Endothelial cell (in vitro differentiated cells): ENCODE results near the gene HDGFL2. TPM values are rescaled to one million over a fixed set of nuclear protein-coding genes. Genes with fewer than 3 reads are reported as not detected.
"Not testable (repeated sequence)": the region's sequence is repeated elsewhere in the genome, so short reads cannot be mapped to it uniquely, and the experiment has no call there.

ENCODE experiments used
- DNase-seq: peaks from one replicate; pipeline ENCODE4 v3.0.0; 2021; ENCODE audit warnings: low spot score
- H3K27ac Mint-ChIP-seq: one replicate; pipeline ENCODE4 v1.8.0; 2021; ENCODE audit warnings: mixed read lengths, inconsistent platforms; ENCODE audit not compliant: unreplicated experiment
- H3K27me3 Mint-ChIP-seq: one replicate; pipeline ENCODE4 v1.8.0; 2021; ENCODE audit warnings: mild to moderate bottlenecking, moderate library complexity, mixed read lengths, inconsistent platforms; ENCODE audit not compliant: unreplicated experiment
- H3K36me3 Mint-ChIP-seq: one replicate; pipeline ENCODE4 v1.8.0; 2021; ENCODE audit warnings: mild to moderate bottlenecking, low read depth, mixed read lengths, inconsistent platforms; ENCODE audit not compliant: unreplicated experiment
- H3K4me1 Mint-ChIP-seq: one replicate; pipeline ENCODE4 v1.8.0; 2021; ENCODE audit warnings: mild to moderate bottlenecking, mixed read lengths, inconsistent platforms; ENCODE audit not compliant: unreplicated experiment
- H3K4me3 Mint-ChIP-seq: one replicate; pipeline ENCODE4 v1.8.0; 2021; ENCODE audit warnings: mild to moderate bottlenecking, mixed read lengths, inconsistent platforms; ENCODE audit not compliant: unreplicated experiment
- H3K9me3 Mint-ChIP-seq: one replicate; pipeline ENCODE4 v1.8.0; 2021; ENCODE audit warnings: mixed read lengths, inconsistent platforms; ENCODE audit not compliant: unreplicated experiment
- total RNA-seq: library from RNA; stranded (reverse); fragmentation: NEBNext Ultra II Directional; extraction: Animal tissue kit (Norgen Biotek cat#: 25700); gene quantifications from one replicate; pipeline ENCODE4 v1.2.1, GENCODE V29; 2021; ENCODE audit not compliant: unreplicated experiment
- TF ChIP-seq, protein P1 (sequence below): fragments of 200-600 bp; sonication (generic); IDR thresholded peaks from one replicate; pipeline ENCODE4 v1.5.0; 2021; ENCODE audit warnings: antibody characterized with exemption; ENCODE audit not compliant: unreplicated experiment

HDGFL2 gene
- total RNA-seq, 1 donor from 2014 or later: 107 TPM

DNA sequence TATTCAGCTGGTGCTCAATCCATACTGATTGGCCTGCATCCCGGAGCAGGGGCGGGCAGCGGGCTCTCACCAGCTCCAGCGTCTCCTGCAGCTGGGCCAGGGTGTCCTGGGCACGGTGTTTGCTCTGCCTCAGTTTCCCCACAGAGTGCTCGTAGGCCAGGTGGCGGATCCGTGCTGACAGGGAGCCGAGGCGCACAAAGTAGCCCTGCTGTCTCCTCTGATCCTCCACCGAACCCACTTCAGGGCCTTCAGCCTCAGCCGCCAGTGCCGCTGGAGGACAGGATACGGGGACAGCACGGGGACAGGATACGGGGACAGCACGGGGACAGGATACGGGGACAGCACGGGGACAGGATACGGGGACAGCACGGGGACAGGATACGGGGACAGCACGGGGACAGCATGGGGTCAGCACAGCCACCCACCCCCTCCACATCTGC is 53.5 kb downstream of the HDGFL2 start:
- Mint-ChIP-seq H3K27ac (no peak overlapping the region), H3K27me3 (peaks cover 7% of the 10 kb centered on the region), H3K9me3 (no peaks in the 10 kb centered on the region), H3K36me3 (no peaks in the 10 kb centered on the region), H3K4me1 (peaks cover 2% of the 10 kb centered on the region), H3K4me3 (no peak overlapping the region)
- TF ChIP-seq, protein P1, sequence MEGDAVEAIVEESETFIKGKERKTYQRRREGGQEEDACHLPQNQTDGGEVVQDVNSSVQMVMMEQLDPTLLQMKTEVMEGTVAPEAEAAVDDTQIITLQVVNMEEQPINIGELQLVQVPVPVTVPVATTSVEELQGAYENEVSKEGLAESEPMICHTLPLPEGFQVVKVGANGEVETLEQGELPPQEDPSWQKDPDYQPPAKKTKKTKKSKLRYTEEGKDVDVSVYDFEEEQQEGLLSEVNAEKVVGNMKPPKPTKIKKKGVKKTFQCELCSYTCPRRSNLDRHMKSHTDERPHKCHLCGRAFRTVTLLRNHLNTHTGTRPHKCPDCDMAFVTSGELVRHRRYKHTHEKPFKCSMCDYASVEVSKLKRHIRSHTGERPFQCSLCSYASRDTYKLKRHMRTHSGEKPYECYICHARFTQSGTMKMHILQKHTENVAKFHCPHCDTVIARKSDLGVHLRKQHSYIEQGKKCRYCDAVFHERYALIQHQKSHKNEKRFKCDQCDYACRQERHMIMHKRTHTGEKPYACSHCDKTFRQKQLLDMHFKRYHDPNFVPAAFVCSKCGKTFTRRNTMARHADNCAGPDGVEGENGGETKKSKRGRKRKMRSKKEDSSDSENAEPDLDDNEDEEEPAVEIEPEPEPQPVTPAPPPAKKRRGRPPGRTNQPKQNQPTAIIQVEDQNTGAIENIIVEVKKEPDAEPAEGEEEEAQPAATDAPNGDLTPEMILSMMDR: no peak
- DNase-seq: no peak

DNA sequence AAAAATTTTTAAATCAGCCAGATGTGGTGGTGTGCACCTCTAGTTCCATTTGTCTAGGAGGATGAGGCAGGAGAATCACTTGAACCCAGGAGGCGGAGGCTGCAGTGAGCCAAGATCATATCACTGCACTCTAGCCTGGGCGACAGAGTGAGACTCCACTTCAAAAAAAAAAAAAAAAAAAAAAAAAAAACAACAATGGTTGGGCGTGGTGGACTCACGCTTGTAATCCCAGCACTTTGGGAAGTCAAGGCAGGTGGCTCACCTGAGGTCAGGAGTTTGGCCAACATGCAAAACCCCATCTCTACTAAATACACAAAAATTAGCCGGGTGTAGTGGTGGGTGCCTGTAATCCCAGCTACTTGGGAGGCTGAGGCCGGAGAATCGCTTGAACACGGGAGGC is 55.3 kb downstream of the HDGFL2 start:
- not testable (repeated sequence) for H3K9me3 Mint-ChIP-seq, H3K36me3 Mint-ChIP-seq, H3K27me3 Mint-ChIP-seq, DNase-seq, H3K27ac Mint-ChIP-seq, H3K4me1 Mint-ChIP-seq, H3K4me3 Mint-ChIP-seq

DNA sequence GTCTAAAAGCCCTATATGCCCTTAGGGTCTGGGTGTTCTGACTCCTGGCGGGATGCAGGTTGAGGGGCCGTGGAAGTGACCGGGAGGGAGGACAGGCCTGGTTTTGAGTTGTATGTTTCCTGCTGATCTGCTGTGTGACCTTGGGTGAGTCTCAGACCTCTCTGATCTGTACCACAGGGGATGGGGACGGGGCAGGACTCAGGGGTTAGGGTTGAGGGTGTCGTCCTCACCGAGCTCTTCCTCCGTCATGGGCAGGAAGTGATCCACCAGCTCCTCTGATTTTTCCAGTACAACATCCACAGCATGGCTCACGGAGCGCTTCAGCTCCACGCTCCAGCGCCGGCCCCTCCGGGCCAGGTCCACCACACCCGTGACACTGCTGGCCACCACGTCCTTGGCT is 56.7 kb downstream of the HDGFL2 start:
- Mint-ChIP-seq H3K36me3 (no peaks in the 10 kb centered on the region), H3K9me3 (no peaks in the 10 kb centered on the region), H3K27ac (no peak overlapping the region), H3K4me3 (no peak overlapping the region), H3K4me1 (peaks cover 2% of the 10 kb centered on the region), H3K27me3 (peaks cover 2% of the 10 kb centered on the region)
- TF ChIP-seq, protein P1: no peak
- DNase-seq: no peak

DNA sequence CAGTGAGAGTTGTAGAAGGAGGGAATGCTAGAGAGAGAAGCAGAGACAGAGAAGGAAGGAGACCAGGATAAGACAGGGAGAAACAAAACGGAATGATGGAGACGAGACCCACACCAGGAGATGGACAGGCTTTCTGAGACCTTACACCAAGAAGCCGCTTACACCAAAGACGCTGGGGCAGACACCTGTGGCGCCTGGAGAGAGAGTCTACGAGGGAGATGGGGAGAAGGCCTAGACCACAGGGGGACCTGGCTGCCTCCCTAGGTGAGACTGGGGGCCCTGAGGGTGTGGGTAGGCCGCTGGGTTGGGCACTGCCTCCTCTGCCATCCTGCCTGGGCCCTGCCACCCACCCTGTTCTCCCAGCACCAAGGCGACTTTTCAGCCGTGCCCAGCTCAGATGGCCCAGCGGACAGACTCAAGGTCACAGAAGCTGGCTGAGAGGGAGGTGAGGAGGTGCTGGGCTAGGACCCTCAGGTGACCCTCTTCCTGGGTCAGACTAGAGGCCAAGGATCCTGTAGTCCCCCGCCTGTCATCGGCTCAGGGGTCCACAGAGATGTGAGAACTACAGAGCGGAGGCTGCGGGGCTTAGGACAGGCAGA is 57.9 kb downstream of the HDGFL2 start:
- Mint-ChIP-seq H3K4me3 (no peak overlapping the region), H3K27ac (no peak overlapping the region), H3K4me1 (peaks cover 2% of the 10 kb centered on the region), H3K9me3 (no peaks in the 10 kb centered on the region), H3K27me3 (no peaks in the 10 kb centered on the region), H3K36me3 (no peaks in the 10 kb centered on the region)
- TF ChIP-seq, protein P1: no peak
- DNase-seq: no peak

DNA sequence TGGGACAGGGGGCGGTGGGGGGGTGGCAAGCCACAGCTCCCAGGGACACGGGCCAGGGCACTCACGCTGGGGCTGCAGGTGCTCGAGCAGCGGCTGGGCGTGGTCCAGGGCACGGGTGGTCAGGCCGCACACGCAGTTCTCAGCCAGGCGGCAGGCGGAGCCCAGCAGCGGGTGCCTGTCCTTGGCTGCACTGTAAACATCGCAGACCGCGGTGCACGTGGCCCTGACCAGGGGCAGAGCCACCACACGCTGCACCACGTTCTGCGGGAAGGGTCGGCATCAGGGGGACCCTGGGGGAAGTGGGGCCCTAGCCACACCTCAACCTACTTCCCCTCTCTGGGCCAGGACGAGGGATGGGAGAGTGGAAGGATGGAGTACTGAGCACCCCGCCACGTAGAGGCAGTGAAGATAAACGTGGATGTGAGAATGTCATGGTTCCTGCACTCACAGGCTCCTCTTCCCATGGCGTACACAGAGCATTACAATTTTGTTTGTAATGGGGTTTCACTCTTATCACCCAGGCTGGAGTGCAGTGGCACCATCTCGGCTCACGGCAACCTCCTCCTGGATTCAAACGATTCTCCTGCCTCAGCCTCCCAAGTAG is 59.6 kb downstream of the HDGFL2 start:
- DNase-seq: no peak
- no peaks in the 10 kb centered on the region for H3K4me1 Mint-ChIP-seq
- TF ChIP-seq, protein P1: no peak
- H3K4me3 Mint-ChIP-seq: no peak overlapping the region
- no peaks in the 10 kb centered on the region for H3K36me3 Mint-ChIP-seq
- H3K9me3 Mint-ChIP-seq: no peaks in the 10 kb centered on the region
- no peaks in the 10 kb centered on the region for H3K27me3 Mint-ChIP-seq
- H3K27ac Mint-ChIP-seq: no peak overlapping the region
